BLaER1 treated with 17β-estradiol and CSF1 and Interleukin-3, amounts not matched to agents 10 nM and 100 nM (cell line): ENCODE data around the gene DESI2.

ENCODE experiments used
- H3K27ac ChIP-seq, 11 experiments: shearing (Covaris generic); formaldehyde crosslinking; 2 replicates each; pipeline ENCODE4 v1.8.1; 2022
- H3K27me3 ChIP-seq, 11 experiments: shearing (Covaris generic); formaldehyde crosslinking; 2 replicates each; pipeline ENCODE4 v1.8.1; 2022
- H3K36me3 ChIP-seq, 11 experiments: shearing (Covaris generic); formaldehyde crosslinking; 2 replicates each; pipeline ENCODE4 v1.8.1; 2022
- H3K4me1 ChIP-seq, 10 experiments: shearing (Covaris generic); formaldehyde crosslinking; 2 replicates each; pipeline ENCODE4 v1.8.1; 2022
- H3K4me2 ChIP-seq, 11 experiments: shearing (Covaris generic); formaldehyde crosslinking; 2 replicates each; pipeline ENCODE4 v1.8.1; 2022
- H3K4me3 ChIP-seq, 10 experiments: shearing (Covaris generic); formaldehyde crosslinking; 2 replicates each; pipeline ENCODE4 v1.8.1; 2022
- H3K9ac ChIP-seq, 11 experiments: shearing (Covaris generic); formaldehyde crosslinking; 2 replicates each; pipeline ENCODE4 v1.8.1; 2022
- H3K9me3 ChIP-seq, 11 experiments: shearing (Covaris generic); formaldehyde crosslinking; replicated peaks in 1 of 11; 2 replicates each; pipeline ENCODE4 v1.8.1; 2022
- H4K20me1 ChIP-seq, 11 experiments: shearing (Covaris generic); formaldehyde crosslinking; 2 replicates each; pipeline ENCODE4 v1.8.1; 2022
- Cebpa-rat ChIP-seq, 11 experiments: shearing (Covaris generic); IDR thresholded peaks; 2 replicates each; pipeline ENCODE4 v1.8.1; 2022

Gene DESI2

DNA sequence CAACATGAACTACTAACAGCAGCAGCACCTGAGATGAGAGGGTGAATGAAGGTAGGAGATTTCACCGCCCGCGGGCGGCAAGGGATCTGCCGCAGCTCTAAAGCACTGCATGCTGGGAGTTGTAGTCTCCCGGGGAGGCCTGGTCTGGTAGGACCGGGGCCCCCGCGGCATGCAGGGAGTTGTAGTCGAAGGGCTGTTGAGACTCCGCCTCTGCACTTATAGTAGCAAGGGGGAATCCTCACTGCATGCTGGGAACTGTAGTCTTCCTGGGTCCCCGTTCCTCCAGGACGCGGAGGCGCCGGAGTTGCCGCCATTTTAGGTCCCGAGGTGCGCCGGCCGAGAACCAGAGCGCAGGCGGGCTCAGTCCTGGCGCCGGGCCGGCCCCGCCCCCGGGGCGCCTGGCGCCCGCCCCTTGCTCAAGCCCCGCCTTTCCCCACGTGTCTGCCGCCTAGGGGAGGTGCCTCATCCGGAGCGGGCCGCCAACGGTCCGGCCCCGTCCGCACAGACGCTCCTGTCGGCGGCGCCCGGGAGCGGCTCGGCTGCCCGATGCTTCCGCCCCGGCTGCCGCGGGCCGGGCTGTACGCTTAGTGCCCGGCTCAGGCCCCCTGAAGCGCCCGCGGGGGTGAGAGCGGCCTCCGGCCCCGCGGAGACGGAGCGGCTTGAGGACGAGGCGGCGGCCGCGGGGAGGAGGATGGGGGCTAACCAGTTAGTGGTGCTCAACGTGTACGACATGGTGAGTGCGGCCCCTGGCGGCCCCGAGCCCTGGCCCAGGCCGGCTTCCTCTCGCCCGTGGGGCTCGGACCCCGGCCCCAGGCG is at the start of gene DESI2:
Gene DESI2 (plus strand): TSS at position 504 of the 816 bp plus-strand sequence. CDS start 188 bp downstream, at position 692.
- Histone ChIP-seq H3K4me1 (peaks cover 18 to 30% (median 24%) of the 10 kb centered on the region in 10 experiments), H3K9me3 (peaks cover 11 to 19% (median 17%) of the 10 kb centered on the region in 11 experiments; a peak in 21 of 22 replicates)
- TF ChIP-seq Cebpa-rat (IDR thresholded peaks at IDR 0.05), result no peak

GRCh38 chr1:244603498-244603897 is 49.4 kb upstream of the DESI2 start:
- Histone ChIP-seq H3K27me3 (no peaks in the 10 kb centered on the region), H3K9ac (no peak overlapping the region), H3K4me2 (no peak overlapping the region), H3K9me3 (no peaks in the 10 kb centered on the region), H3K27ac (no peak overlapping the region), H3K36me3 (no peaks in the 10 kb centered on the region), H3K4me1 (peaks cover 0 to 39% (median 17%) of the 10 kb centered on the region in 10 experiments; a peak in 17 of 20 replicates), H4K20me1 (no peaks in the 10 kb centered on the region; a peak in 1 of 22 replicates), H3K4me3 (no peak overlapping the region)
- no peak for TF ChIP-seq Cebpa-rat (IDR thresholded peaks at IDR 0.05)

More for the DNA sequence above, at the start of gene DESI2:
- Histone ChIP-seq H3K4me2 (peak within 1 kb of the TSS; percentile 78 to 94 (median 91)), H3K9ac (peak within 1 kb of the TSS; percentile 91 to 99 (median 95)), H3K36me3 (peaks cover 14 to 23% (median 19%) of the 10 kb centered on the region in 11 experiments; a peak in 21 of 22 replicates), H3K27me3 (no peaks in the 10 kb centered on the region), H4K20me1 (peaks cover 8 to 47% (median 27%) of the 10 kb centered on the region in 11 experiments; a peak in 13 of 22 replicates), H3K4me3 (peak within 1 kb of the TSS; percentile 80 to 96 (median 88)), H3K27ac (peak within 1 kb of the TSS; percentile 91 to 97 (median 94))

- Histone ChIP-seq H3K4me1 (peaks cover 0 to 22% (median 10%) of the 10 kb centered on the region in 10 experiments; a peak in 17 of 20 replicates), H3K27ac (no peak overlapping the region), H3K9me3 (no peaks in the 10 kb centered on the region), H3K27me3 (no peaks in the 10 kb centered on the region), H4K20me1 (no peaks in the 10 kb centered on the region; a peak in 1 of 22 replicates), H3K9ac (no peak overlapping the region), H3K4me3 (no peak overlapping the region), H3K36me3 (no peaks in the 10 kb centered on the region), H3K4me2 (no peak overlapping the region)
- TF ChIP-seq Cebpa-rat (IDR thresholded peaks at IDR 0.05), result no peak
These were observed 47.0 kb upstream of the DESI2 start for GRCh38 chr1:244605835-244606370.

DNA sequence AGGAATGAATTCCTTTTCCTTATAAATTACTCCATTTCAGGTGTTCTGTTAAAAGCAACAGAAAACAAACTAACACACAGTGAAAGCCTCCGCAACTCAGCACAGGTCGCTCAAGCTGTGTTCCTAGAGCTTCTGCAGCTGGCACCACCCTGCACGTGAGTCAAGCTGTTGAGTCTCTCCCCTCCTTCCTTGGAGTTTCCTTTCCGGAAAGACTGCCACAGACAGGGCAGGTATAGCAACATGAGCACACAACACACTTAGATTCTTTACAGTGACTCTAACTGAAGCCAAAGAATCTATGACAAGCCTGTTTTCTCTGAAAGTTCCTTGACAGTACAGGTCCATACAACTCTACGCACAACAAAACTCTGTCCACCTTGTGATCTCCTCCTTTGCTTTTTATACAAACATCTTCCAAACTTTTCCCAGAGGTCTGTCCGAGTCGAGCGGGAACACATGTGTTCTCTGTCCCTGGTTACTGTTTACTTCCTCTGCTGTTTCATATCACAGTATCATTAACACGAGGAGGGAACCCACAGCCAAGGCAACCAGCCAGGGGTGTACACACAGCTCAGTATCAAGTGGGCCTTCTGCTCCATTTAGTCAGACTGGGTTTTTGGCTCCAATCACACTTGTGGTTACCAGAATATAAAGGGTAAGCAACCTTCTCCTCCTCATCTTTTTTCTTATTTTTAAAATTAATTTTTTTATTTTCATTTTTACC is 38.7 kb upstream of the DESI2 start:
- Histone ChIP-seq H3K36me3 (no peaks in the 10 kb centered on the region), H3K9ac (no peak overlapping the region), H3K9me3 (no peaks in the 10 kb centered on the region), H3K4me3 (no peak overlapping the region), H3K27me3 (no peaks in the 10 kb centered on the region), H3K4me2 (no peak overlapping the region), H4K20me1 (no peaks in the 10 kb centered on the region), H3K4me1 (no peaks in the 10 kb centered on the region), H3K27ac (no peak overlapping the region)
- TF ChIP-seq Cebpa-rat (IDR thresholded peaks at IDR 0.05), result no peak

DNA sequence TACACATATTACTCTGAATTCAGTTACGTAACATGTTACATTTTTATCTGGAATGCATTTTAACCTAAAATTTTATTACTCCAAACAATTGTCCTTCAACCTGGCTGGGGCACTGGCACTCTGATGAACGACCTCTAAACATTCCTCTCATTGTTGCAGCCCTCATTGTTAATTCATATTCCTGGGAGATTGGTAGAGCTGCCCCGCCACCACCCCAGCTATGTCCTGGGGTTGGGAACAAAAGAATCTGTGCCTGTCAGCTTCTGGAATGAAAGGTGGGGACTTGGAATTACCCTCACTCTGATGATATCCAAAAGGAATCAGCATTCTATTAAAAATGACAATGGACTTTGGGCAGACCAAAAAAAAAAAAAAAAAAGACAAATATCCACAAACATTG is 38.0 kb upstream of the DESI2 start:
- Histone ChIP-seq H3K4me3 (no peak overlapping the region), H3K27me3 (no peaks in the 10 kb centered on the region), H3K9me3 (no peaks in the 10 kb centered on the region), H3K9ac (no peak overlapping the region), H3K4me1 (no peaks in the 10 kb centered on the region), H4K20me1 (no peaks in the 10 kb centered on the region), H3K36me3 (no peaks in the 10 kb centered on the region), H3K4me2 (no peak overlapping the region), H3K27ac (no peak overlapping the region)
- TF ChIP-seq Cebpa-rat (IDR thresholded peaks at IDR 0.05), result no peak

GRCh38 chr1:244615301-244615700 is 37.6 kb upstream of the DESI2 start:
- no peaks in the 10 kb centered on the region for H3K36me3 ChIP-seq
- no peaks in the 10 kb centered on the region for H4K20me1 ChIP-seq
- no peak overlapping the region for H3K27ac ChIP-seq
- no peaks in the 10 kb centered on the region for H3K4me1 ChIP-seq
- no peaks in the 10 kb centered on the region for H3K27me3 ChIP-seq
- H3K4me2 ChIP-seq, result no peak overlapping the region
- H3K9ac ChIP-seq, result no peak overlapping the region
- H3K4me3 ChIP-seq, result no peak overlapping the region
- TF ChIP-seq Cebpa-rat (IDR thresholded peaks at IDR 0.05), result no peak
- no peaks in the 10 kb centered on the region for H3K9me3 ChIP-seq

GRCh38 chr1:244626709-244627108 is 26.2 kb upstream of the DESI2 start:
- Histone ChIP-seq H3K4me2 (no peak overlapping the region), H3K36me3 (no peaks in the 10 kb centered on the region), H3K4me1 (no peaks in the 10 kb centered on the region), H3K27me3 (no peaks in the 10 kb centered on the region), H3K27ac (no peak overlapping the region), H3K4me3 (no peak overlapping the region), H3K9ac (no peak overlapping the region), H3K9me3 (peaks cover under 1 to 12% (median 4%) of the 10 kb centered on the region in 11 experiments; a peak in 16 of 22 replicates), H4K20me1 (no peaks in the 10 kb centered on the region)
- TF ChIP-seq Cebpa-rat (IDR thresholded peaks at IDR 0.05), result no peak

- Histone ChIP-seq H3K27ac (no peak overlapping the region), H3K36me3 (no peaks in the 10 kb centered on the region), H3K9ac (no peak overlapping the region), H4K20me1 (no peaks in the 10 kb centered on the region), H3K4me2 (no peak overlapping the region), H3K4me1 (no peaks in the 10 kb centered on the region), H3K9me3 (peaks cover 7 to 24% (median 14%) of the 10 kb centered on the region in 11 experiments; a peak in 20 of 22 replicates), H3K27me3 (no peaks in the 10 kb centered on the region), H3K4me3 (no peak overlapping the region)
- TF ChIP-seq Cebpa-rat (IDR thresholded peaks at IDR 0.05), result no peak
These were observed 24.1 kb upstream of the DESI2 start for GRCh38 chr1:244628789-244629188.

DNA sequence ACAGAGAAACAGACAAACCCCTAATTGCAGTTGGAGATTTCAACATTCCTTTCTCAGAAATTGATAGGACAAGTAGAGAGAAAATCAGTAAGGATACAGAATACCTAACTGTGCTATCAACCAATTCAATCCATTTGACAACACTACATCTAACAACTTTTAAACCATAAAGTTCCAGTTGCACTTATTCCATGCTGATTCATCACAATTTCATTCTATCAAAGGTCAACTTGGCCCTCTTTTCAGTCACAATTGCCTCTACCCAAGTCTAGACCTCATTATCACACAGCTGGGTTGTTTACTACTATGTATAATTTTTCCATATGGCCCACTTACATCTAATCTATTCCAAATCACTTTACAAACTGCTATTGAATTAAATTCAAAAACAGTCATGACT is 19.8 kb upstream of the DESI2 start:
- Histone ChIP-seq H3K9me3 (peaks cover 7 to 24% (median 13%) of the 10 kb centered on the region in 11 experiments; a peak in 20 of 22 replicates), H3K4me2 (no peak overlapping the region), H3K27ac (no peak overlapping the region), H3K27me3 (no peaks in the 10 kb centered on the region), H3K4me1 (no peaks in the 10 kb centered on the region), H4K20me1 (no peaks in the 10 kb centered on the region), H3K4me3 (no peak overlapping the region), H3K36me3 (no peaks in the 10 kb centered on the region), H3K9ac (no peak overlapping the region)
- no peak for TF ChIP-seq Cebpa-rat (IDR thresholded peaks at IDR 0.05)
